ENCODE data around the gene PCOLCE2.

- TF ChIP-seq EZH2 (IDR thresholded peaks at IDR 0.05; ENCODE audit: insufficient read depth, poor library complexity, severe bottlenecking) = no peak
- no peak for TF ChIP-seq EZH2phosphoT487 (IDR thresholded peaks at IDR 0.05; ENCODE audit: insufficient read depth, low read depth)
Observed at GRCh38 chr3:142795332-142795731, 93.6 kb downstream of the PCOLCE2 start.

All from GM23248 (cell line).